Uterus (tissue), 2 donors: ENCODE results near the gene SMIM24.

Experiments used
- POLR2A ChIP-seq, 2 donors: fragments of 450-650 bp; IDR thresholded peaks; one replicate each; pipeline ENCODE4 v1.6.1; 2016; ENCODE audit warnings: antibody characterized with exemption in 2 of 2, mild to moderate bottlenecking in 1 of 2, moderate library complexity in 1 of 2
- TF ChIP-seq, protein P1 (sequence below), 4 experiments: fragments of 200-600 bp in 2 of 4; fragments of 450-650 bp in 2 of 4; sonication (generic) in 2 of 4; IDR thresholded peaks; one replicate each; pipeline ENCODE4 v1.5.1; 2016 to 2019; ENCODE audit warnings: antibody characterized with exemption in 4 of 4, mild to moderate bottlenecking in 2 of 4, moderate library complexity in 1 of 4

- TF ChIP-seq, protein P1, sequence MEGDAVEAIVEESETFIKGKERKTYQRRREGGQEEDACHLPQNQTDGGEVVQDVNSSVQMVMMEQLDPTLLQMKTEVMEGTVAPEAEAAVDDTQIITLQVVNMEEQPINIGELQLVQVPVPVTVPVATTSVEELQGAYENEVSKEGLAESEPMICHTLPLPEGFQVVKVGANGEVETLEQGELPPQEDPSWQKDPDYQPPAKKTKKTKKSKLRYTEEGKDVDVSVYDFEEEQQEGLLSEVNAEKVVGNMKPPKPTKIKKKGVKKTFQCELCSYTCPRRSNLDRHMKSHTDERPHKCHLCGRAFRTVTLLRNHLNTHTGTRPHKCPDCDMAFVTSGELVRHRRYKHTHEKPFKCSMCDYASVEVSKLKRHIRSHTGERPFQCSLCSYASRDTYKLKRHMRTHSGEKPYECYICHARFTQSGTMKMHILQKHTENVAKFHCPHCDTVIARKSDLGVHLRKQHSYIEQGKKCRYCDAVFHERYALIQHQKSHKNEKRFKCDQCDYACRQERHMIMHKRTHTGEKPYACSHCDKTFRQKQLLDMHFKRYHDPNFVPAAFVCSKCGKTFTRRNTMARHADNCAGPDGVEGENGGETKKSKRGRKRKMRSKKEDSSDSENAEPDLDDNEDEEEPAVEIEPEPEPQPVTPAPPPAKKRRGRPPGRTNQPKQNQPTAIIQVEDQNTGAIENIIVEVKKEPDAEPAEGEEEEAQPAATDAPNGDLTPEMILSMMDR (IDR thresholded peaks at IDR 0.05): no peak
- TF ChIP-seq POLR2A (IDR thresholded peaks at IDR 0.05): no peak
Measured at GRCh38 chr19:3526507-3527237, 46.3 kb upstream of the SMIM24 start.
